Neural cell (in vitro differentiated cells): ENCODE results near the gene ABCA1. TPM values are rescaled to one million over a fixed set of nuclear protein-coding genes. Genes with fewer than 3 reads are reported as not detected.

Experiments
- H2AFZ ChIP-seq: fragments of 200-600, 300-800 bp; sonication (generic), shearing (Covaris generic); 2 replicates; pipeline ENCODE4 v1.6.0; 2014; ENCODE audit warnings: low read depth, mild to moderate bottlenecking, antibody characterized with exemption, low read length, moderate library complexity
- H3F3A ChIP-seq: fragments of 200-600 bp; shearing (Covaris generic); 2 replicates; pipeline ENCODE4 v1.6.1; 2016; ENCODE audit warnings: mild to moderate bottlenecking, moderate library complexity, mixed read lengths, antibody characterized with exemption, low read length; ENCODE audit not compliant: insufficient read depth, poor library complexity, severe bottlenecking
- H3K27ac ChIP-seq: fragments of 200-600, 300-800 bp; sonication (generic), shearing (Covaris generic); 2 replicates; pipeline ENCODE4 v1.5.1; 2014; ENCODE audit warnings: mild to moderate bottlenecking, low read length, moderate library complexity
- H3K27me3 ChIP-seq: fragments of 300-800, 200-600 bp; sonication (generic), shearing (Covaris generic); 2 replicates; pipeline ENCODE4 v1.6.0; 2014; ENCODE audit warnings: mild to moderate bottlenecking, low read depth, low read length, moderate library complexity; ENCODE audit not compliant: insufficient read depth
- H3K36me3 ChIP-seq: fragments of 300-800, 200-600 bp; sonication (generic), shearing (Covaris generic); 2 replicates; pipeline ENCODE4 v1.5.1; 2014; ENCODE audit warnings: mild to moderate bottlenecking, antibody characterized with exemption, low read length, moderate library complexity; ENCODE audit not compliant: insufficient read depth
- H3K4me2 ChIP-seq: fragments of 300-800, 200-600 bp; sonication (generic), shearing (Covaris generic); 2 replicates; pipeline ENCODE4 v1.6.0; 2014; ENCODE audit warnings: mild to moderate bottlenecking, low read length
- H3K4me3 ChIP-seq: fragments of 300-800, 200-600 bp; sonication (generic), shearing (Covaris generic); 2 replicates; pipeline ENCODE4 v1.5.1; 2014; ENCODE audit warnings: mild to moderate bottlenecking, low read length, moderate library complexity
- H3K79me2 ChIP-seq: fragments of 200-600 bp; shearing (Covaris generic); replicated peaks from 2 replicates; pipeline ENCODE4 v1.6.0; 2014; ENCODE audit warnings: mild to moderate bottlenecking, low read length, moderate library complexity; ENCODE audit not compliant: insufficient read depth
- H3K9ac ChIP-seq: fragments of 300-800, 200-600 bp; sonication (generic), shearing (Covaris generic); 2 replicates; pipeline ENCODE4 v1.6.1; 2016; ENCODE audit warnings: mild to moderate bottlenecking, low read length, mixed read lengths
- H3K9me2 ChIP-seq: fragments of 200-600 bp; shearing (Covaris generic); 2 replicates; pipeline ENCODE4 v1.6.1; 2016; ENCODE audit warnings: mild to moderate bottlenecking, low read length, mixed read lengths; ENCODE audit not compliant: insufficient read depth
- H3K9me3 ChIP-seq: fragments of 200-600, 300-800 bp; sonication (generic), shearing (Covaris generic); 2 replicates; pipeline ENCODE4 v1.6.1; 2016; ENCODE audit warnings: mild to moderate bottlenecking, mixed run types, low read length, moderate library complexity, mixed read lengths
- H4K20me1 ChIP-seq: fragments of 200-600 bp; shearing (Covaris generic); 2 replicates; pipeline ENCODE4 v1.6.1; 2016; ENCODE audit warnings: mild to moderate bottlenecking, mixed run types; ENCODE audit not compliant: insufficient read depth
- CTCF ChIP-seq: fragments of 450-650 bp; IDR thresholded peaks from 2 replicates; pipeline ENCODE4 v1.5.1; 2014; ENCODE audit warnings: antibody characterized with exemption, mild to moderate bottlenecking, moderate library complexity; ENCODE audit not compliant: poor library complexity, severe bottlenecking
- EP300 ChIP-seq: fragments of 450-650 bp; conservative IDR thresholded peaks from 2 replicates; pipeline ENCODE4 v1.6.1; 2014; ENCODE audit warnings: antibody characterized with exemption, mild to moderate bottlenecking, moderate library complexity; ENCODE audit not compliant: poor library complexity, severe bottlenecking
- EZH2 ChIP-seq: fragments of 200-600, 300-800 bp; shearing (Covaris generic), sonication (generic); IDR thresholded peaks from 2 replicates; pipeline ENCODE4 v1.6.1; 2014; ENCODE audit warnings: antibody characterized with exemption, low read length, borderline replicate concordance, mild to moderate bottlenecking; ENCODE audit not compliant: insufficient read depth, poor library complexity, severe bottlenecking
- MXI1 ChIP-seq: fragments of 450-650 bp; conservative IDR thresholded peaks from 2 replicates; pipeline ENCODE4 v1.6.1; 2014; ENCODE audit warnings: antibody characterized with exemption, mild to moderate bottlenecking; ENCODE audit not compliant: poor library complexity, severe bottlenecking
- POLR2AphosphoS5 ChIP-seq: IDR thresholded peaks from 2 replicates; pipeline ENCODE4 v1.6.1; 2012
- RAD21 ChIP-seq: fragments of 450-650 bp; conservative IDR thresholded peaks from 2 replicates; pipeline ENCODE4 v1.6.1; 2014; ENCODE audit warnings: antibody characterized with exemption, mild to moderate bottlenecking, moderate library complexity
- SMC3 ChIP-seq: fragments of 450-650 bp; conservative IDR thresholded peaks from 2 replicates; pipeline ENCODE4 v1.6.1; 2014; ENCODE audit warnings: antibody characterized with exemption, mild to moderate bottlenecking, moderate library complexity; ENCODE audit not compliant: poor library complexity
- TAF1 ChIP-seq: IDR thresholded peaks from 2 replicates; pipeline ENCODE4 v1.6.1; 2012; ENCODE audit warnings: low read depth
- polyA plus RNA-seq: library from polyadenylated mRNA; depleted of rRNA; stranded (reverse); fragments of >200 nt; gene quantifications from 2 replicates; pipeline ENCODE4 v1.2.3, GENCODE V29; 2014
- TF ChIP-seq, protein P1 (sequence below): IDR thresholded peaks from 2 replicates; pipeline ENCODE4 v1.6.1; 2012; ENCODE audit warnings: borderline replicate concordance

ABCA1 gene
- polyA plus RNA-seq, 1 donor from 2014 or later: 5.2 TPM

- TF ChIP-seq EZH2: no peak
- no peak for TF ChIP-seq MXI1
- TF ChIP-seq, protein P1, sequence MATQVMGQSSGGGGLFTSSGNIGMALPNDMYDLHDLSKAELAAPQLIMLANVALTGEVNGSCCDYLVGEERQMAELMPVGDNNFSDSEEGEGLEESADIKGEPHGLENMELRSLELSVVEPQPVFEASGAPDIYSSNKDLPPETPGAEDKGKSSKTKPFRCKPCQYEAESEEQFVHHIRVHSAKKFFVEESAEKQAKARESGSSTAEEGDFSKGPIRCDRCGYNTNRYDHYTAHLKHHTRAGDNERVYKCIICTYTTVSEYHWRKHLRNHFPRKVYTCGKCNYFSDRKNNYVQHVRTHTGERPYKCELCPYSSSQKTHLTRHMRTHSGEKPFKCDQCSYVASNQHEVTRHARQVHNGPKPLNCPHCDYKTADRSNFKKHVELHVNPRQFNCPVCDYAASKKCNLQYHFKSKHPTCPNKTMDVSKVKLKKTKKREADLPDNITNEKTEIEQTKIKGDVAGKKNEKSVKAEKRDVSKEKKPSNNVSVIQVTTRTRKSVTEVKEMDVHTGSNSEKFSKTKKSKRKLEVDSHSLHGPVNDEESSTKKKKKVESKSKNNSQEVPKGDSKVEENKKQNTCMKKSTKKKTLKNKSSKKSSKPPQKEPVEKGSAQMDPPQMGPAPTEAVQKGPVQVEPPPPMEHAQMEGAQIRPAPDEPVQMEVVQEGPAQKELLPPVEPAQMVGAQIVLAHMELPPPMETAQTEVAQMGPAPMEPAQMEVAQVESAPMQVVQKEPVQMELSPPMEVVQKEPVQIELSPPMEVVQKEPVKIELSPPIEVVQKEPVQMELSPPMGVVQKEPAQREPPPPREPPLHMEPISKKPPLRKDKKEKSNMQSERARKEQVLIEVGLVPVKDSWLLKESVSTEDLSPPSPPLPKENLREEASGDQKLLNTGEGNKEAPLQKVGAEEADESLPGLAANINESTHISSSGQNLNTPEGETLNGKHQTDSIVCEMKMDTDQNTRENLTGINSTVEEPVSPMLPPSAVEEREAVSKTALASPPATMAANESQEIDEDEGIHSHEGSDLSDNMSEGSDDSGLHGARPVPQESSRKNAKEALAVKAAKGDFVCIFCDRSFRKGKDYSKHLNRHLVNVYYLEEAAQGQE: no peak
- no peak for TF ChIP-seq EP300
- TF ChIP-seq CTCF: no peak
- TF ChIP-seq TAF1: no peak
- no peak for TF ChIP-seq POLR2AphosphoS5
- no peak for TF ChIP-seq SMC3
- no peak for TF ChIP-seq RAD21
- H4K20me1 ChIP-seq: no peaks in the 10 kb centered on the region
- no peaks in the 10 kb centered on the region for H3K36me3 ChIP-seq
These were observed 31.8 kb downstream of the ABCA1 start for GRCh38 chr9:104896131-104896530.

GRCh38 chr9:104895572-104895971 lies 32.4 kb downstream of the ABCA1 start:
- TF ChIP-seq EP300 (no peak), SMC3 (no peak), CTCF (no peak), TAF1 (no peak), POLR2AphosphoS5 (no peak), EZH2 (no peak), RAD21 (no peak), MXI1 (no peak)
- TF ChIP-seq, protein P1: no peak
- Histone ChIP-seq H3K79me2 (peaks cover 4% of the 10 kb centered on the region), H3K9me3 (no peaks in the 10 kb centered on the region), H3K9ac (no peak overlapping the region), H3K9me2 (no peaks in the 10 kb centered on the region), H3K27me3 (no peaks in the 10 kb centered on the region), H3K4me2 (no peak overlapping the region), H3K27ac (no peak overlapping the region), H3K36me3 (no peaks in the 10 kb centered on the region), H3K4me3 (no peak overlapping the region), H4K20me1 (no peaks in the 10 kb centered on the region), H3F3A (no peaks in the 10 kb centered on the region), H2AFZ (no peak overlapping the region)

More at GRCh38 chr9:104896131-104896530, 31.8 kb downstream of the ABCA1 start:
- Histone ChIP-seq H3K4me2 (no peak overlapping the region), H3F3A (no peaks in the 10 kb centered on the region), H3K27me3 (no peaks in the 10 kb centered on the region), H3K9me2 (no peaks in the 10 kb centered on the region), H3K4me3 (no peak overlapping the region), H3K79me2 (peaks cover 4% of the 10 kb centered on the region), H2AFZ (no peak overlapping the region), H3K9ac (no peak overlapping the region), H3K9me3 (no peaks in the 10 kb centered on the region), H3K27ac (no peak overlapping the region)
